Right lobe of liver (tissue), 4 donors: Measurements from ENCODE around the gene TEPSIN.
"Not testable (repeated sequence)": the region's sequence is repeated elsewhere in the genome, so short reads cannot be mapped to it uniquely, and the experiment has no call there.

Experiments
- POLR2A ChIP-seq: fragments of 450-650 bp; IDR thresholded peaks from one replicate; pipeline ENCODE4 v1.6.1; 2017; ENCODE audit warnings: antibody characterized with exemption, mild to moderate bottlenecking
- TF ChIP-seq, protein P1 (sequence below), 4 donors: fragments of 200-600 bp in 3 of 4; fragments of 450-650 bp in 1 of 4; IDR thresholded peaks; one replicate each; pipeline versions ENCODE4 v1.5.1 to v1.8.0; 2016 to 2022; ENCODE audit warnings: antibody characterized with exemption in 4 of 4, mild to moderate bottlenecking in 2 of 4
- donor health status: DM: no; HTN: no; CAD: no.
- donor health status: DM: no; HTN: no; CAD: no.
- donor health status: DM: no; HTN: yes; CAD: no.

DNA sequence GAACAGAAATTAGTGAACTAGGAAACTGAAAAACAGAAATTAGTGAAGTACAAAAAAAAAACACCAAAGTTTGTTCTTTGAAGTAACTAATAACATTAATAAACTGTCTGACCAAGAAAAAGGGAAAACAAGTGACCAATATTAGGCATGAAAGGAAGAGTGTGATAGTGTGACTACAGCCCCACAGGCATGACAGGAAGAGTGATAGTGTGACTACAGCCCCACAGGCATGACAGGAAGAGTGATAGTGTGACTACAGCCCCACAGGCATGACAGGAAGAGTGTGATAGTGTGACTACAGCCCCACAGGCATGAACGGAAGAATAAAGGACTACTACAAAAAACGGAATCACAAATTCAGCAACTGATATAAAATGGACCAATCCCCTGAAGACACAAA lies 11.2 kb downstream of the TEPSIN start:
- TF ChIP-seq, protein P1, sequence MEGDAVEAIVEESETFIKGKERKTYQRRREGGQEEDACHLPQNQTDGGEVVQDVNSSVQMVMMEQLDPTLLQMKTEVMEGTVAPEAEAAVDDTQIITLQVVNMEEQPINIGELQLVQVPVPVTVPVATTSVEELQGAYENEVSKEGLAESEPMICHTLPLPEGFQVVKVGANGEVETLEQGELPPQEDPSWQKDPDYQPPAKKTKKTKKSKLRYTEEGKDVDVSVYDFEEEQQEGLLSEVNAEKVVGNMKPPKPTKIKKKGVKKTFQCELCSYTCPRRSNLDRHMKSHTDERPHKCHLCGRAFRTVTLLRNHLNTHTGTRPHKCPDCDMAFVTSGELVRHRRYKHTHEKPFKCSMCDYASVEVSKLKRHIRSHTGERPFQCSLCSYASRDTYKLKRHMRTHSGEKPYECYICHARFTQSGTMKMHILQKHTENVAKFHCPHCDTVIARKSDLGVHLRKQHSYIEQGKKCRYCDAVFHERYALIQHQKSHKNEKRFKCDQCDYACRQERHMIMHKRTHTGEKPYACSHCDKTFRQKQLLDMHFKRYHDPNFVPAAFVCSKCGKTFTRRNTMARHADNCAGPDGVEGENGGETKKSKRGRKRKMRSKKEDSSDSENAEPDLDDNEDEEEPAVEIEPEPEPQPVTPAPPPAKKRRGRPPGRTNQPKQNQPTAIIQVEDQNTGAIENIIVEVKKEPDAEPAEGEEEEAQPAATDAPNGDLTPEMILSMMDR (IDR thresholded peaks at IDR 0.05) = not testable (repeated sequence)
- TF ChIP-seq POLR2A = not testable (repeated sequence)
